ENCODE results near the gene ZBED1.
"Not testable (repeated sequence)": the region's sequence is repeated elsewhere in the genome, so short reads cannot be mapped to it uniquely, and the experiment has no call there.

Gene ZBED1

DNA sequence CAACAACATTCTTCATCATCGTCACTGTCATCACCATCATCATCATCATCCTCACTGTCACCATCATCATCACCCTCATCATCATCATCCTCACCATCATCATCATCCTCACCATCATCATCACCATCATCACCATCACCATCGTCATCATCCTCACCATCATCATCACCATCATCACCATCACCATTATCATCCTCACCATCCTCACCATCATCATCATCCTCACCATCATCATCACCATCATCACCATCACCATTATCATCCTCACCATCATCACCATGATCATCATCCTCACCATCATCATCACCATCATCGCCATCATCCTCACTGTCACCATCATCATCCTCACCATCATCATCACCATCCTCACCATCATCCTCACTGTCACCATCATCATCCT is 18.9 kb upstream of the ZBED1 start:
- not testable (repeated sequence) for H3K27me3 ChIP-seq (ENCODE audit: control insufficient read depth in 1 of 2, insufficient read depth in 2 of 2, low read length in 2 of 2); H3K4me3 ChIP-seq (ENCODE audit: low read depth in 1 of 2, low read length in 2 of 2); H3K27ac ChIP-seq (ENCODE audit: low read depth, low read length); H3K9ac ChIP-seq (ENCODE audit: low read depth in 1 of 2, low read length in 2 of 2); H3K4me1 ChIP-seq (ENCODE audit: control insufficient read depth in 1 of 2, insufficient read depth in 2 of 2, low read length in 2 of 2); H3K36me3 ChIP-seq (ENCODE audit: control insufficient read depth in 1 of 2, insufficient read depth in 2 of 2, low read length in 2 of 2); H3K9me3 ChIP-seq (ENCODE audit: control insufficient read depth in 1 of 2, low read length in 2 of 2)

DNA sequence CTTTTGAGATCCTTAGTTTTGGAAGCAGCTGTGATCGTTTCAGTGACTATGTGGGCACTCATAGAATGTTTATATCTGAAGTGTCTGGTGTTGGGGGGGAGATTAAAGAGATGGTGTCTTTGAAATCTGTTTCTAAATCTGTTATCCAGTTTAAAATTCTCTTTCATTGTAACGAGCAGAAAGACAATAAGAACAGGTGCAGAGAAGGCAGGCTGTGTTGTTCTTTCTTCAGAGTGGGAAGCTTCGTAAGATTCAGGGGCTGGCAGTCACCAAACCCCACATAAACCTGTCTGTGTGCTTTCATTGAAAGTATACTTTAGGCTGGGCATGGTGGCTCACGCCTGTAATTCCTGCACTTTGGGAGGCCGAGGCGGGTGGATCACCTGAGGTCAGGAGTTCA is 16.3 kb upstream of the ZBED1 start:
- Histone ChIP-seq H3K9ac (ENCODE audit: low read depth in 1 of 2, low read length in 2 of 2) (no peak overlapping the region), H3K9me3 (ENCODE audit: control insufficient read depth in 1 of 2, low read length in 2 of 2) (no peaks in the 10 kb centered on the region), H3K4me1 (ENCODE audit: control insufficient read depth in 1 of 2, insufficient read depth in 2 of 2, low read length in 2 of 2) (no peaks in the 10 kb centered on the region), H3K27ac (ENCODE audit: low read depth, low read length) (no peak overlapping the region), H3K27me3 (ENCODE audit: control insufficient read depth in 1 of 2, insufficient read depth in 2 of 2, low read length in 2 of 2) (no peaks in the 10 kb centered on the region), H3K4me3 (ENCODE audit: low read depth in 1 of 2, low read length in 2 of 2) (no peak overlapping the region), H3K36me3 (ENCODE audit: control insufficient read depth in 1 of 2, insufficient read depth in 2 of 2, low read length in 2 of 2) (no peaks in the 10 kb centered on the region)

DNA sequence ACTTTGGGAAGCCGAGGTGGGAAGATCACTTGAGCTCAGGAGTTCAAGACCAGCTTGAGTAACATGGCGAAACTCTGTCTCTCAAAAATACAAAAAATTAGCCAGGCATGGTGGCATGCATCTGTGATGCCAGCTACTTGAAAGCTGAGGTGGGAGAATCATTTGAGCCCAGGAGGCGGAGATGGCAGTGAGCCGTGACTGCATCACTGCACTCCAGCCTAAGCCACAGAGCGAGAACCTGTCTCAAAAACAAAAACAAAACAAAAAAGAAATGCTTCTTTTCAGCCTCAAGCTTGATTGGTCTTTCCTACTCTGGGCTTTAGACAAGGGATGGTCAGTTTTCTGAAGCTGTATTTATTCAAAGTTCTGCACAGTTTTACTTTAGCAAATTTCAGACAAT is 15.8 kb upstream of the ZBED1 start:
- Histone ChIP-seq H3K9me3 (ENCODE audit: control insufficient read depth in 1 of 2, low read length in 2 of 2) (no peaks in the 10 kb centered on the region), H3K4me1 (ENCODE audit: control insufficient read depth in 1 of 2, insufficient read depth in 2 of 2, low read length in 2 of 2) (no peaks in the 10 kb centered on the region), H3K9ac (ENCODE audit: low read depth in 1 of 2, low read length in 2 of 2) (no peak overlapping the region), H3K36me3 (ENCODE audit: control insufficient read depth in 1 of 2, insufficient read depth in 2 of 2, low read length in 2 of 2) (no peaks in the 10 kb centered on the region), H3K4me3 (ENCODE audit: low read depth in 1 of 2, low read length in 2 of 2) (no peak overlapping the region), H3K27me3 (ENCODE audit: control insufficient read depth in 1 of 2, insufficient read depth in 2 of 2, low read length in 2 of 2) (no peaks in the 10 kb centered on the region), H3K27ac (ENCODE audit: low read depth, low read length) (no peak overlapping the region)

DNA sequence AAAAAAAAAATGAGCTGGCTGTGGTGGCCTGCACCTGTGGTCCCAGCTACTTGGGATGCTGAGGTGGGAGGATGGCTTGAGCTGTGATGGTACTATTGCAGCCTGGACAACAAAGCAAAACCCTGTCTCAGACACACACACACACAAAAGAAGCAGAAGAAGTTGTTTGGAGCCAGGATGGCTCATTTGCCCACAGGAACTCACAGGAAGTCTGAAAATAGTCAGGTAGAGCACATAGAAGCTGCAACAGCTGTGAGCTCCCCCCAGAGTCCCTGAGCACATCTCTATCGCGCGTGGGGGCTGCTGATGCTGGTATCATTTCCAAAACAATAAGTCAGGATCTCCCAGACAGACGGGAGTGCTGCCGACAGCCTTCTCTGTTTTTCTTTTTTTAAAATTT is 13.4 kb upstream of the ZBED1 start:
- no peak overlapping the region for H3K9ac ChIP-seq (ENCODE audit: low read depth in 1 of 2, low read length in 2 of 2)
- H3K36me3 ChIP-seq (ENCODE audit: control insufficient read depth in 1 of 2, insufficient read depth in 2 of 2, low read length in 2 of 2) = no peaks in the 10 kb centered on the region
- no peaks in the 10 kb centered on the region for H3K4me1 ChIP-seq (ENCODE audit: control insufficient read depth in 1 of 2, insufficient read depth in 2 of 2, low read length in 2 of 2)
- H3K27ac ChIP-seq (ENCODE audit: low read depth, low read length) = no peak overlapping the region
- H3K9me3 ChIP-seq (ENCODE audit: control insufficient read depth in 1 of 2, low read length in 2 of 2) = no peaks in the 10 kb centered on the region
- H3K27me3 ChIP-seq (ENCODE audit: control insufficient read depth in 1 of 2, insufficient read depth in 2 of 2, low read length in 2 of 2) = no peaks in the 10 kb centered on the region
- no peak overlapping the region for H3K4me3 ChIP-seq (ENCODE audit: low read depth in 1 of 2, low read length in 2 of 2)

DNA sequence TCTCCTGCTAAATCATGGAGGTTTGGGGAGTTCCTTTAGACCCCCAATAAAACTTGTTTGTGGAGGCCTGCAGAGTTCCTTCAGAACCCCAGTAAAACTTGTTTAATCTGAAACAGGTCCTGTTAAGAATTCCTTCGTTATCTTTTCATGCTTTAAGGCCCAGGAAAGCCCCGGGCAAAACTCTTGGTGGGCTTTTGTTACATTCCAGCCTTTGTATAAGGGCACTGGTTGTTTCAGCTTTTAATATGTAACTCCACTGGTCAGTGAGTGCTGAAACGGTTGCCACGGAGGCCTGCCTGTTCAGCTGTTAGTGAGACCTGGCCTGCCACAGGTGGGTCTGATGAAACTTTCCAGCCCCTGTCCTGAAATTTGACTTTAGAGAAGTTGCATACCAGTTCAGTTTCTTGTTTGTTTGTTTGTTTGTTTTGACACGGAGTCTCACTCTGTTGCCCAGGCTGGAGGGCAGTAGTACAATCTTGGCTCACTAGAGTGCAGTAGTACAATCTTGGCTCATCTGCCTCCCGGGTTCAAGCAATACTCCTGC is 12.4 kb upstream of the ZBED1 start:
- no peaks in the 10 kb centered on the region for H3K36me3 ChIP-seq (ENCODE audit: control insufficient read depth in 1 of 2, insufficient read depth in 2 of 2, low read length in 2 of 2)
- H3K27me3 ChIP-seq (ENCODE audit: control insufficient read depth in 1 of 2, insufficient read depth in 2 of 2, low read length in 2 of 2) = no peaks in the 10 kb centered on the region
- H3K9ac ChIP-seq (ENCODE audit: low read depth in 1 of 2, low read length in 2 of 2) = no peak overlapping the region
- H3K4me3 ChIP-seq (ENCODE audit: low read depth in 1 of 2, low read length in 2 of 2) = no peak overlapping the region
- no peaks in the 10 kb centered on the region for H3K9me3 ChIP-seq (ENCODE audit: control insufficient read depth in 1 of 2, low read length in 2 of 2)
- H3K27ac ChIP-seq (ENCODE audit: low read depth, low read length) = no peak overlapping the region
- peaks cover 2 to 4% of the 10 kb centered on the region in 2 donors for H3K4me1 ChIP-seq (ENCODE audit: control insufficient read depth in 1 of 2, insufficient read depth in 2 of 2, low read length in 2 of 2)

DNA sequence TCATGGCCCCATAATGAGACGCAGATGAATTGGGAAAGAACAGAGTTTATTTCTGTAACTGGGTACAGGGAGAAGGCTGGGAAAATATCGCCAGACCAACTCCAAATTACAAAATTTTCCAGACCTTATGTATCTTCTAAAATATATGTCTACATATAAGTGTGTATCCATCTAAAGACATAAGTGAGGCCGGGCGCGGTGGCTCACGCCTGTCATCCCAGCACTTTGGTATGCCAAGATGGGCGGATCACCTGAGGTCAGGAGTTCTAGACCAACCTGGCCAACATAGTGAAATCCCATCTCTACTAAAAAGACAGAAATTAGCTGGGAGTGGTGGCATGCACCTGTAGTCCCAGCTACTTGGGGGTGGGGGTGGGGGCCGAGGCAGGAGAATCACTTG is 11.7 kb upstream of the ZBED1 start:
- no peak overlapping the region for H3K27ac ChIP-seq (ENCODE audit: low read depth, low read length)
- no peak overlapping the region for H3K4me3 ChIP-seq (ENCODE audit: low read depth in 1 of 2, low read length in 2 of 2)
- no peaks in the 10 kb centered on the region for H3K27me3 ChIP-seq (ENCODE audit: control insufficient read depth in 1 of 2, insufficient read depth in 2 of 2, low read length in 2 of 2)

DNA sequence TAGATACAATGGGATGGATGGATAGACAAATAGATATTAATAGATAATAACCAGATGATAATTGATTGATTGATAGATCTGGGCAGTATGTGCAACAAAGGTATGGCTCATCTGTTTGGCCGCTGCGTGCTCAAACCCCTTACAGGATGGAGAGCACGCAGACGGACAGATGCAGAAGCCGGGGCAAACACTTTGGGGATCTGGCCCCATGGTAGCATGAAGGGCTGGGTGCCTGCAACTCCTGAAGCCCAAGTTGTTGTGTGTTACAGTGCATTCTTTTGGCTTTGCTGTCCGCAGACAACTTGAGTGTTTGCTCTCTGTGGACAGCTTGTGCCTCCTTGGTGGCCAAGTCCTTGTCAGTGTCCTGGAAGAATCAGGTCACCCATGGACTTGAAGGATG is 10.6 kb upstream of the ZBED1 start:
- H3K9me3 ChIP-seq (ENCODE audit: control insufficient read depth in 1 of 2, low read length in 2 of 2) = no peaks in the 10 kb centered on the region
- peaks cover 6 to 11% of the 10 kb centered on the region in 2 donors for H3K4me1 ChIP-seq (ENCODE audit: control insufficient read depth in 1 of 2, insufficient read depth in 2 of 2, low read length in 2 of 2)
- no peak overlapping the region for H3K4me3 ChIP-seq (ENCODE audit: low read depth in 1 of 2, low read length in 2 of 2)
- H3K27ac ChIP-seq (ENCODE audit: low read depth, low read length) = no peak overlapping the region
- no peaks in the 10 kb centered on the region for H3K36me3 ChIP-seq (ENCODE audit: control insufficient read depth in 1 of 2, insufficient read depth in 2 of 2, low read length in 2 of 2)
- H3K27me3 ChIP-seq (ENCODE audit: control insufficient read depth in 1 of 2, insufficient read depth in 2 of 2, low read length in 2 of 2) = no peaks in the 10 kb centered on the region
- H3K9ac ChIP-seq (ENCODE audit: low read depth in 1 of 2, low read length in 2 of 2) = no peak overlapping the region

More for the DNA sequence above, 11.7 kb upstream of the ZBED1 start:
- H3K9ac ChIP-seq (ENCODE audit: low read depth in 1 of 2, low read length in 2 of 2) = no peak overlapping the region
- H3K36me3 ChIP-seq (ENCODE audit: control insufficient read depth in 1 of 2, insufficient read depth in 2 of 2, low read length in 2 of 2) = no peaks in the 10 kb centered on the region
- peaks cover 6 to 11% of the 10 kb centered on the region in 2 donors for H3K4me1 ChIP-seq (ENCODE audit: control insufficient read depth in 1 of 2, insufficient read depth in 2 of 2, low read length in 2 of 2)
- no peaks in the 10 kb centered on the region for H3K9me3 ChIP-seq (ENCODE audit: control insufficient read depth in 1 of 2, low read length in 2 of 2)

DNA sequence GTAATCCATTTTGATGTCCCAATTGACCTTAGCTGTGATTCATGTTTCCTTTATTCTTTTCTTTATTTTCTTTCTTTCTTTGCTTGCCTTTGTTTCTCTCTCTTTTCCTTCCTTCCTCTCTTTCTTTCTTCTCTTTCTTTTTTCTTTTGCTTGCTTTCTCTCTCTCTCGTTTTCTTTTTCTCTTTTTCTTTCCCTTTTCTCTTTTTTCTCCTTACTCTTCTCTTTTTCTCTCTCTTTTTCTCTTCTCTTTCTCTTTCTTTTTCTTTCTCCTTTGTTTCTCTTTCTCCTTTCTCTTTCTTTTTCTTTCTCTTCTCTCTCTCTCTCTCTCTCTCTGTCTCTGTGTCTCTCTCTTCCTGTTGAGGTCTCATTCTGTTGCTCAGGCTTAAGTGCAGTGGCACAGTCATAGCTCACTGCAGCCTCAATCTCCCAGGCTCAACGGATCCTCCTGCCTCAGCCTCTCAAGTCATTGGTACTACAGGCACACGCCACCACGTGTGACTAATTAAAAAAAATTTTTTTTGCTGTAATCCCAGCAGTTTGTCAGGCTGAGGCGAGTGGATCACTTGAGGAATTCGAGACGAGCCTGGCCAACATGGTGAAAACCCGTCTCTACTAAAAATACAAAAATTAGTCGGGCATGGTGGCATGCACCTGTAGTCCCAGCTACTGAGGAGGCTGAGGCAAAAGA is 8.0 kb upstream of the ZBED1 start:
- Histone ChIP-seq H3K27me3 (ENCODE audit: control insufficient read depth in 1 of 2, insufficient read depth in 2 of 2, low read length in 2 of 2) (no peaks in the 10 kb centered on the region), H3K9me3 (ENCODE audit: control insufficient read depth in 1 of 2, low read length in 2 of 2) (no peaks in the 10 kb centered on the region), H3K4me3 (ENCODE audit: low read depth in 1 of 2, low read length in 2 of 2) (no peak overlapping the region), H3K27ac (ENCODE audit: low read depth, low read length) (no peak overlapping the region), H3K36me3 (ENCODE audit: control insufficient read depth in 1 of 2, insufficient read depth in 2 of 2, low read length in 2 of 2) (no peaks in the 10 kb centered on the region), H3K4me1 (ENCODE audit: control insufficient read depth in 1 of 2, insufficient read depth in 2 of 2, low read length in 2 of 2) (peaks cover 6 to 11% of the 10 kb centered on the region in 2 donors), H3K9ac (ENCODE audit: low read depth in 1 of 2, low read length in 2 of 2) (no peak overlapping the region)

DNA sequence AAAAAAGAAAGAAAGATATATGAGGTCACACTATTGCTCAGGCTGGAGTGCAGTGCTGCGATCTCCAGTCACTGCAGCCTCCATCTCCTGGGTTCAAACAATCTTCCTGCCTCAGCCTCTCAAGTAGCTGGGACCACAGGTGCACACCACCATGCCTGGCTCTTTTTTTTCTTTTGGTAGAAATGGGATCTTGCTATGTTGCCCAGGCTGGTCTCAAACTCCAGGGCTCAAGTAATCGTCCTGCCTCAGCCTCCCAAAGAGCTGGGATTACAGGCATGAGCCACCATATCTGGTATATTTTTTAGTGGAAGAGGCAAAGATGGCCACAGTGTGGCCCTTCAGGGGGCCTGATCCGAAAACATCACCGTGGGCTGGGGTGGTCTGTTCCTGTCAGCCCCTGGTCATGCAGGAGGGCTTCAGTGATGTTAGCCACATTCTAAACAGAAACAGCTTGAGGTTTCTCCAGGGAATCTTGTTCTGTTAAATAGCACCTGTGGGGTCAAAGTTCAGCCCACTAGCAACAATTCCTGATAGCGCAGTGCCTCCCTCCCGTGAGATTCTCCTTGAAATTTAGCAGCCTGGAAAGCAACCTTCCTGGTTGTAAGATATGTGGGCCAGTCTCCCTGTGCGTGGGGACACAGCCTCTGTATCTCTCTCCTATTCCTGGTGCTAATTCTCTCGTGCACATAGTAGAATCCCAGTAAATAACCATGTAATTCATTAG is 7.3 kb upstream of the ZBED1 start:
- no peaks in the 10 kb centered on the region for H3K27me3 ChIP-seq (ENCODE audit: control insufficient read depth in 1 of 2, insufficient read depth in 2 of 2, low read length in 2 of 2)
- peak overlapping the region in 1 of 2 donors; percentile 6 for H3K9ac ChIP-seq (ENCODE audit: low read depth in 1 of 2, low read length in 2 of 2)
- H3K4me3 ChIP-seq (ENCODE audit: low read depth in 1 of 2, low read length in 2 of 2) = no peak overlapping the region
- no peak overlapping the region for H3K27ac ChIP-seq (ENCODE audit: low read depth, low read length)
- no peaks in the 10 kb centered on the region for H3K36me3 ChIP-seq (ENCODE audit: control insufficient read depth in 1 of 2, insufficient read depth in 2 of 2, low read length in 2 of 2)
- H3K9me3 ChIP-seq (ENCODE audit: control insufficient read depth in 1 of 2, low read length in 2 of 2) = no peaks in the 10 kb centered on the region
- peaks cover 6 to 11% of the 10 kb centered on the region in 2 donors for H3K4me1 ChIP-seq (ENCODE audit: control insufficient read depth in 1 of 2, insufficient read depth in 2 of 2, low read length in 2 of 2)

DNA sequence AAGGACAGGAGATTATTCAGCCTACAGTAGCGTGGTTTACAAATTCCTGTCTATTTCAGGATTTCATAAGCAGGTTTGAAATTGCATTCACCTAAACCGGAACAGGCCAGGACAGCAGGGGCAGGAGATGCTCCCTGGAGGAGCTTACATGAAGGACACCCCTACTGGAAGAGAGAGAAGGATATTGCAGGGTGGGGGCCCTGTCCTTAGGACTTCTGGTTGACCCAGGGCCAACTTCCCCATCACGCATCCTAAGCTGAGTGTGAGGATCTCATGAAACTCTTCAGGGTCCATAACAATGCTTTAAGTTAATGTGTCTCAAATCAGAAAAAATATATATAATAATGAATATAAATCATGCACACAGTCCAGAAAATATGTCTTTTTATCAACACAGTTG is 6.4 kb upstream of the ZBED1 start:
- no peak overlapping the region for H3K4me3 ChIP-seq (ENCODE audit: low read depth in 1 of 2, low read length in 2 of 2)
- no peaks in the 10 kb centered on the region for H3K9me3 ChIP-seq (ENCODE audit: control insufficient read depth in 1 of 2, low read length in 2 of 2)
- no peak overlapping the region for H3K27ac ChIP-seq (ENCODE audit: low read depth, low read length)
- no peak overlapping the region for H3K9ac ChIP-seq (ENCODE audit: low read depth in 1 of 2, low read length in 2 of 2)
- peaks cover 6 to 11% of the 10 kb centered on the region in 2 donors for H3K4me1 ChIP-seq (ENCODE audit: control insufficient read depth in 1 of 2, insufficient read depth in 2 of 2, low read length in 2 of 2)
- H3K27me3 ChIP-seq (ENCODE audit: control insufficient read depth in 1 of 2, insufficient read depth in 2 of 2, low read length in 2 of 2) = no peaks in the 10 kb centered on the region
- H3K36me3 ChIP-seq (ENCODE audit: control insufficient read depth in 1 of 2, insufficient read depth in 2 of 2, low read length in 2 of 2) = no peaks in the 10 kb centered on the region
